Fibroblast of the aortic adventitia (primary cell): ENCODE data around the gene PDIA5. TPM values are rescaled to one million over a fixed set of nuclear protein-coding genes. Genes with fewer than 3 reads are reported as not detected.

Experiments used
- DNase-seq: peaks from one replicate; pipeline ENCODE4 v3.0.0-alpha.2; 2010; ENCODE audit warnings: low read depth
- H3K4me3 ChIP-seq: 2 replicates; pipeline ENCODE4 v1.5.1; 2011; ENCODE audit warnings: low read depth, mild to moderate bottlenecking, control low read depth, low read length, moderate library complexity
- CTCF ChIP-seq: IDR thresholded peaks from 2 replicates; pipeline ENCODE4 v1.5.1; 2011; ENCODE audit warnings: mild to moderate bottlenecking, low read length, control low read depth, inconsistent platforms; ENCODE audit not compliant: insufficient read depth
- total RNA-seq: library from RNA; depleted of rRNA; stranded (reverse); fragments of >200 nt; gene quantifications from 2 replicates; pipeline ENCODE4 v1.2.3, GENCODE V29; 2012; ENCODE audit warnings: low replicate concordance

PDIA5 gene
- total RNA-seq, 1 donor, result 59.1 TPM

GRCh38 chr3:123081718-123082369 lies 15.0 kb downstream of the PDIA5 start:
- peak; percentile 49 for DNase-seq
- no peak for TF ChIP-seq CTCF
- no peak overlapping the region for H3K4me3 ChIP-seq

GRCh38 chr3:123082370-123083065 lies 15.7 kb downstream of the PDIA5 start:
- H3K4me3 ChIP-seq, result no peak overlapping the region
- no peak for TF ChIP-seq CTCF

GRCh38 chr3:123083383-123084124 lies 16.7 kb downstream of the PDIA5 start:
- DNase-seq, result peak; percentile 87
- H3K4me3 ChIP-seq, result no peak overlapping the region
- no peak for TF ChIP-seq CTCF

More at GRCh38 chr3:123082370-123083065, 15.7 kb downstream of the PDIA5 start:
- DNase-seq, result no peak

- DNase-seq, result no peak
- no peak for TF ChIP-seq CTCF
- no peak overlapping the region for H3K4me3 ChIP-seq
Measured at GRCh38 chr3:123084192-123084591, 17.4 kb downstream of the PDIA5 start.

- H3K4me3 ChIP-seq, result no peak overlapping the region
- TF ChIP-seq CTCF, result no peak
- peak; percentile 28 for DNase-seq
Measured at GRCh38 chr3:123084738-123085237, 18.0 kb downstream of the PDIA5 start.

- DNase-seq, result no peak
- no peak overlapping the region for H3K4me3 ChIP-seq
- TF ChIP-seq CTCF, result no peak
Measured at GRCh38 chr3:123085293-123085931, 18.6 kb downstream of the PDIA5 start.
